ENCODE results near the gene RCAN2. TPM values are rescaled to one million over a fixed set of nuclear protein-coding genes. Genes with fewer than 3 reads are reported as not detected.

The RCAN2 gene
- total and polyA plus RNA-seq, 2 experiments from 2014 or later = 44.9 to 55.6 TPM

GRCh38 chr6:46279874-46280273, 211.4 kb downstream of the RCAN2 start:
- DNase-seq (ENCODE audit: low read depth in 1 of 2, low spot score in 1 of 2) = peak in 1 of 2 donors; percentile 15
- Histone ChIP-seq H3K36me3 (no peaks in the 10 kb centered on the region), H3K27ac (no peak overlapping the region), H3K9me3 (ENCODE audit: low read depth) (no peaks in the 10 kb centered on the region), H3K4me3 (no peak overlapping the region), H3K27me3 (no peaks in the 10 kb centered on the region), H3K4me1 (ENCODE audit: low read depth) (no peaks in the 10 kb centered on the region)
- no peak for TF ChIP-seq CTCF (IDR thresholded peaks at IDR 0.05; ENCODE audit: low read depth, low read length)

- no peak overlapping the region for H3K4me3 ChIP-seq
- H3K9me3 ChIP-seq (ENCODE audit: low read depth) = no peaks in the 10 kb centered on the region
- no peaks in the 10 kb centered on the region for H3K36me3 ChIP-seq
- H3K4me1 ChIP-seq (ENCODE audit: low read depth) = no peaks in the 10 kb centered on the region
- no peak for TF ChIP-seq CTCF (IDR thresholded peaks at IDR 0.05; ENCODE audit: low read depth, low read length)
- H3K27ac ChIP-seq = no peak overlapping the region
- DNase-seq (ENCODE audit: low read depth in 1 of 2, low spot score in 1 of 2) = no peak
- no peaks in the 10 kb centered on the region for H3K27me3 ChIP-seq
Observed at GRCh38 chr6:46276576-46277142, 214.6 kb downstream of the RCAN2 start.

DNA sequence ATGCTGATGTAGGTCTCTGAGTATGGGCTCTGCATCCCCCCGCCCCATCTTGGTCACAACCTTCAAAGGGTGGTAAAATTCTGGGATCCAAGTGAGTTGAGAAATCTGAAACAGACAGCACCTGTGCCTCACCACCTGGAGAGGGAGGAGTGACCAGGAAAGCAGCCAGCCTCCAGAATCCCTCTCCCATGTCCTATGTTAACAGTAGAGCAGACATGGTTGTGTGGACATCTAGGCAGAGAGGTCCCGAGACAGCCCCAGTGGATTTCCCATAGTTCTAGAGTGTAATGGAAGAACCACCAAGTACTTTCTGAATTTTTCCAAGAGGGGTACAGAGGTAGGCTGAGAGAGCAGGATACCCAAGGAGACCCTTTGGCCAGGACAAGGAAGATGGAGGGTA, 216.7 kb downstream of the RCAN2 start:
- TF ChIP-seq CTCF (IDR thresholded peaks at IDR 0.05; ENCODE audit: low read depth, low read length) = no peak
- Histone ChIP-seq H3K36me3 (no peaks in the 10 kb centered on the region), H3K4me1 (ENCODE audit: low read depth) (no peaks in the 10 kb centered on the region), H3K9me3 (ENCODE audit: low read depth) (no peaks in the 10 kb centered on the region), H3K4me3 (no peak overlapping the region), H3K27ac (no peak overlapping the region), H3K27me3 (no peaks in the 10 kb centered on the region)
- no peak for DNase-seq (ENCODE audit: low read depth in 1 of 2, low spot score in 1 of 2)

DNA sequence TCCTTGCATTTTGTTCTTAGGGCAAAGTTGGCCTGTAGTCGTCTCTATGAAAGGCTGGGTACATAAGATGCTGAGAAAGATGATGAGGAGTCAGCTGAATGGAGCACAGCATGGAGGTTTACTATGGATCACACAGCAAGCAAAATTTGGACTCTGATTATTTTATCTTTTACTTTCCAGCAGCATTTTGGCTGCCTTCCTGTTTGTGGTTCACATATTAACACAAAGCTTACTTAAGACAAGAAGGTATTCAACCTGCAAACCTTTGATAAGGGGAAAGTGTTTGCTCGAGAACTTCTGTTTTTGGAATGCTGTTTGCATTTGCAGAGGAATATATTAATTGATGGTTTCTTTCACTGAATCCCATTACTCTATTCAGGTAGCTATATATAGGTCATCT, 217.3 kb downstream of the RCAN2 start:
- H3K4me1 ChIP-seq (ENCODE audit: low read depth) = no peaks in the 10 kb centered on the region
- H3K4me3 ChIP-seq = no peak overlapping the region
- no peak for DNase-seq (ENCODE audit: low read depth in 1 of 2, low spot score in 1 of 2)
- no peaks in the 10 kb centered on the region for H3K9me3 ChIP-seq (ENCODE audit: low read depth)
- H3K27ac ChIP-seq = no peak overlapping the region
- no peak for TF ChIP-seq CTCF (IDR thresholded peaks at IDR 0.05; ENCODE audit: low read depth, low read length)
- H3K27me3 ChIP-seq = no peaks in the 10 kb centered on the region
- H3K36me3 ChIP-seq = no peaks in the 10 kb centered on the region

- no peak overlapping the region for H3K4me3 ChIP-seq
- no peaks in the 10 kb centered on the region for H3K36me3 ChIP-seq
- H3K9me3 ChIP-seq (ENCODE audit: low read depth) = no peaks in the 10 kb centered on the region
- H3K27ac ChIP-seq = no peak overlapping the region
- TF ChIP-seq CTCF (IDR thresholded peaks at IDR 0.05; ENCODE audit: low read depth, low read length) = no peak
- DNase-seq (ENCODE audit: low read depth in 1 of 2, low spot score in 1 of 2) = no peak
- no peaks in the 10 kb centered on the region for H3K4me1 ChIP-seq (ENCODE audit: low read depth)
- H3K27me3 ChIP-seq = no peaks in the 10 kb centered on the region
Observed at GRCh38 chr6:46271728-46272127, 219.5 kb downstream of the RCAN2 start.

- peaks cover 1% of the 10 kb centered on the region for H3K4me1 ChIP-seq (ENCODE audit: low read depth)
- no peaks in the 10 kb centered on the region for H3K27me3 ChIP-seq
- no peak for TF ChIP-seq CTCF (IDR thresholded peaks at IDR 0.05; ENCODE audit: low read depth, low read length)
- no peak overlapping the region for H3K4me3 ChIP-seq
- H3K27ac ChIP-seq = no peak overlapping the region
- H3K9me3 ChIP-seq (ENCODE audit: low read depth) = no peaks in the 10 kb centered on the region
- DNase-seq (ENCODE audit: low read depth in 1 of 2, low spot score in 1 of 2) = no peak
- no peaks in the 10 kb centered on the region for H3K36me3 ChIP-seq
Observed at GRCh38 chr6:46271107-46271506, 220.1 kb downstream of the RCAN2 start.
